Neural crest cell (in vitro differentiated cells): ENCODE measurements around the gene KREMEN1. TPM values are rescaled to one million over a fixed set of nuclear protein-coding genes. Genes with fewer than 3 reads are reported as not detected.

Experiments used
- DNase-seq: peaks from one replicate; pipeline ENCODE4 v3.0.0; 2021; ENCODE audit warnings: low read depth, mixed read lengths, low spot score
- H3K27ac Mint-ChIP-seq: one replicate; pipeline ENCODE4 v1.8.0; 2021; ENCODE audit warnings: mild to moderate bottlenecking, mixed read lengths; ENCODE audit not compliant: unreplicated experiment
- H3K27me3 Mint-ChIP-seq: 2 replicates; pipeline ENCODE4 v1.8.0; 2021; ENCODE audit warnings: low read depth, mild to moderate bottlenecking, mixed read lengths
- H3K36me3 Mint-ChIP-seq: 2 replicates; pipeline ENCODE4 v1.8.0; 2021; ENCODE audit warnings: low read depth, mild to moderate bottlenecking, mixed read lengths
- H3K4me1 Mint-ChIP-seq: 2 replicates; pipeline ENCODE4 v1.8.0; 2021; ENCODE audit warnings: mixed read lengths
- H3K4me3 Mint-ChIP-seq: one replicate; pipeline ENCODE4 v1.8.0; 2021; ENCODE audit warnings: mild to moderate bottlenecking, mixed read lengths
- H3K9me3 Mint-ChIP-seq: 2 replicates; pipeline ENCODE4 v1.8.0; 2021; ENCODE audit warnings: mixed read lengths
- total RNA-seq: library from RNA; stranded (reverse); gene quantifications from 2 replicates; pipeline ENCODE4 v1.2.1, GENCODE V29; 2021
- TF ChIP-seq, protein P1 (sequence below): fragments of 200-600 bp; sonication (generic); conservative IDR thresholded peaks from 2 replicates; pipeline ENCODE4 v1.5.0; 2021; ENCODE audit warnings: antibody characterized with exemption, mild to moderate bottlenecking

Gene KREMEN1
- total RNA-seq, 1 donor from 2014 or later, result 3.9 TPM

DNA sequence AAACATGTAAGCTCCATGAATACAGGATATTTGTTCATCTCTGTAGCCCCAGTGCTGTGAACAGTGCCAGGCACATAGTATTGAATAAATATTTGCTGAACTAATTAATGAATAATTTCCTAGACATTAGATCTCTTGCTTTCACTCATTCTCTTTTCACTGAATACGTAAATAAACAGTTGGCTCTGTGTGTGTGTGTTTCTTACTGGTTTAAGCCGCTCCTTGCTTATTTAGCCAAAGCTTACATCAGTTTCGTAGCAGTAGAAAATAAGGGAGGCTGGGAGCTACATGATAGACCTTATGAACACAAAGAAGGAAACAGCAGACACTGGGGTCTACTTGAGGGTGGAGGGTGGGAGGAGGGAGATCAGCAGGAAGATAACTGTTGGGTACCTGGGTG lies 17.2 kb downstream of the KREMEN1 start:
- TF ChIP-seq, protein P1, sequence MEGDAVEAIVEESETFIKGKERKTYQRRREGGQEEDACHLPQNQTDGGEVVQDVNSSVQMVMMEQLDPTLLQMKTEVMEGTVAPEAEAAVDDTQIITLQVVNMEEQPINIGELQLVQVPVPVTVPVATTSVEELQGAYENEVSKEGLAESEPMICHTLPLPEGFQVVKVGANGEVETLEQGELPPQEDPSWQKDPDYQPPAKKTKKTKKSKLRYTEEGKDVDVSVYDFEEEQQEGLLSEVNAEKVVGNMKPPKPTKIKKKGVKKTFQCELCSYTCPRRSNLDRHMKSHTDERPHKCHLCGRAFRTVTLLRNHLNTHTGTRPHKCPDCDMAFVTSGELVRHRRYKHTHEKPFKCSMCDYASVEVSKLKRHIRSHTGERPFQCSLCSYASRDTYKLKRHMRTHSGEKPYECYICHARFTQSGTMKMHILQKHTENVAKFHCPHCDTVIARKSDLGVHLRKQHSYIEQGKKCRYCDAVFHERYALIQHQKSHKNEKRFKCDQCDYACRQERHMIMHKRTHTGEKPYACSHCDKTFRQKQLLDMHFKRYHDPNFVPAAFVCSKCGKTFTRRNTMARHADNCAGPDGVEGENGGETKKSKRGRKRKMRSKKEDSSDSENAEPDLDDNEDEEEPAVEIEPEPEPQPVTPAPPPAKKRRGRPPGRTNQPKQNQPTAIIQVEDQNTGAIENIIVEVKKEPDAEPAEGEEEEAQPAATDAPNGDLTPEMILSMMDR, result no peak
- no peaks in the 10 kb centered on the region for H3K36me3 Mint-ChIP-seq
- H3K4me3 Mint-ChIP-seq, result no peak overlapping the region
- no peaks in the 10 kb centered on the region for H3K9me3 Mint-ChIP-seq
- no peaks in the 10 kb centered on the region for H3K27me3 Mint-ChIP-seq
- peaks cover 4% of the 10 kb centered on the region for H3K4me1 Mint-ChIP-seq
- no peak for DNase-seq
- no peak overlapping the region for H3K27ac Mint-ChIP-seq

- TF ChIP-seq, protein P1, result no peak
- no peaks in the 10 kb centered on the region for H3K9me3 Mint-ChIP-seq
- no peaks in the 10 kb centered on the region for H3K36me3 Mint-ChIP-seq
- H3K4me1 Mint-ChIP-seq, result peaks cover 17% of the 10 kb centered on the region
- no peak overlapping the region for H3K27ac Mint-ChIP-seq
- H3K4me3 Mint-ChIP-seq, result no peak overlapping the region
- DNase-seq, result no peak
- no peaks in the 10 kb centered on the region for H3K27me3 Mint-ChIP-seq
Observed at GRCh38 chr22:29092243-29092642, 19.4 kb downstream of the KREMEN1 start.

GRCh38 chr22:29093030-29093429 lies 20.2 kb downstream of the KREMEN1 start:
- H3K36me3 Mint-ChIP-seq, result no peaks in the 10 kb centered on the region
- H3K4me1 Mint-ChIP-seq, result peaks cover 22% of the 10 kb centered on the region
- H3K27me3 Mint-ChIP-seq, result no peaks in the 10 kb centered on the region
- DNase-seq, result no peak
- no peak overlapping the region for H3K27ac Mint-ChIP-seq
- TF ChIP-seq, protein P1, result no peak
- no peak overlapping the region for H3K4me3 Mint-ChIP-seq
- H3K9me3 Mint-ChIP-seq, result no peaks in the 10 kb centered on the region

DNA sequence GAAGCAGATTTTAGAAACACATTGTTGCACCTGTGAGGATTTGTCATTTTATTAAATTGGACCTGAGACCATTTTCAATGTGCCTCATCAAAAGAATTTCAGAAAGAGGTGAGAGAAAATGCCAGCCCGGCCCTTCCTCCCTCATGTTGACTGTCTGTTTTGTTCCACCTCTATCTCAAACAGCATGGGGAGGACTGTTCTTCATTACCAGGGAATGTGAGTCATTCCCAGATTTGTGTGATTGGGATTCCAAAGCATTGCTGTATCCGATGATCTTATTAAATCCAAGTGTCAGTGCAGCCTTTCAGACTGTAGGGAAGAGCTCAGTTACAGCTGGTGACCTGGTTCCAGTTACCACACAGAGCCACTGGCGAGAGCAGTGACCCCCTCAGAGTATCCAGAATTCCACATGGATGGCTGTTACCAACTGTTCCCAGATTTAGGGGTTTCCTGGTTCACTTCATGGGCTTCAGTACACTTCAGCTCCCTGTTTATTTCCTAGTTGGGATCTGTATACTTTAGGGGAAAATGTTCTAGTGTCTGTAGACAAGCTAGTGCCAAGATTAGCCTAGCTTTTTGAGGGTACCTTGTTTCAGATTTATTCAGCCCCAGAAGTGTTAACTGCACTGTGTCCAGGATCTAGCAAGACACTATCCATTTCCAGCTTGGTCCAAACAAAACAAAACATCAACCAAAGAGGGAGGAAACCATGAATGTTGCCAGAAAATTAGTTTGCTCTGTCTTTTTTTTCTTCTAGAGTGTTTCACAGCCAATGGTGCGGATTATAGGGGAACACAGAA lies 20.9 kb downstream of the KREMEN1 start:
- no peak for DNase-seq
- Mint-ChIP-seq H3K27ac (peak overlapping the region; percentile 23), H3K36me3 (no peaks in the 10 kb centered on the region), H3K27me3 (no peaks in the 10 kb centered on the region), H3K9me3 (no peaks in the 10 kb centered on the region), H3K4me3 (no peak overlapping the region), H3K4me1 (peaks cover 22% of the 10 kb centered on the region)
- TF ChIP-seq, protein P1, result no peak

DNA sequence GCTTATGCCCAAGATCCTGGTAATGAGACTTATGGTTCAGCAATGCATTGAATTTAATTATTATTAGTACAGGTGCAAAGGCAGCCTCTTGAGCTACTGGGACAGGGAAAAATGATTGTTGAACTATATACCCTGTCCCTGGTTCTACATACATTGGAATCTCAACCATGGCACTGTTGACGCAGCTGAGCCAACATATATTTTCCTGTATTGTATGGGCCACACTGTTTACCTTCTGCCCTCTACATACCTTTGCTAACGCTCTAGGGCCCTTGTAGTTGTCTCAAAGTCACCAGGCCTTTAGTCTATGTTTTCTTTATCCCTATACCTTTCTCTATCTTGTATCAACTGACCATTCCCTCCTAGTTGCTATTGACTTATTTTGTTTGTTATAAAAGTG lies 22.6 kb downstream of the KREMEN1 start:
- DNase-seq, result no peak
- Mint-ChIP-seq H3K27me3 (no peaks in the 10 kb centered on the region), H3K36me3 (no peaks in the 10 kb centered on the region), H3K4me1 (peaks cover 18% of the 10 kb centered on the region), H3K4me3 (no peak overlapping the region), H3K9me3 (no peaks in the 10 kb centered on the region), H3K27ac (no peak overlapping the region)
- TF ChIP-seq, protein P1, result no peak
